ENCODE measurements around the gene RYK.

GRCh38 chr3:134114726-134115125 lies 135.9 kb downstream of the RYK start:
- TF ChIP-seq CTCF (IDR thresholded peaks at IDR 0.05; ENCODE audit: borderline replicate concordance, extremely low read depth, low read length, poor library complexity, severe bottlenecking) = no peak
- no peak for TF ChIP-seq EZH2 (IDR thresholded peaks at IDR 0.05; ENCODE audit: borderline replicate concordance, low read depth, low read length, severe bottlenecking)
